ENCODE measurements around the gene NMD3. TPM values are rescaled to one million over a fixed set of nuclear protein-coding genes. Genes with fewer than 3 reads are reported as not detected.

Gene NMD3
- total RNA-seq, 3 donors from 2014 or later = 31.3 to 47.9 (median 36.5) TPM

GRCh38 chr3:161187046-161187445 is 34.1 kb upstream of the NMD3 start:
- no peak for DNase-seq
- no peak for ATAC-seq
- no peaks in the 10 kb centered on the region for H3K4me1 ChIP-seq (ENCODE audit: low read depth)
- H3K4me3 ChIP-seq = no peak overlapping the region
- intact Hi-C loops (cut with DNase I, micrococcal nuclease) = no loop called here
- no peak for TF ChIP-seq CTCF (IDR thresholded peaks at IDR 0.05)
- H3K9me3 ChIP-seq = no peaks in the 10 kb centered on the region
- no peaks in the 10 kb centered on the region for H3K36me3 ChIP-seq (ENCODE audit: low read depth)

- Histone ChIP-seq H3K36me3 (ENCODE audit: low read depth) (no peaks in the 10 kb centered on the region), H3K4me3 (no peak overlapping the region), H3K4me1 (ENCODE audit: low read depth) (no peaks in the 10 kb centered on the region), H3K9me3 (peaks cover 3% of the 10 kb centered on the region)
- intact Hi-C loops (cut with DNase I, micrococcal nuclease) = no loop called here
- no peak for DNase-seq
- no peak for TF ChIP-seq CTCF (IDR thresholded peaks at IDR 0.05)
- no peak for ATAC-seq
Observed at GRCh38 chr3:161197855-161198850, 23.0 kb upstream of the NMD3 start.

- TF ChIP-seq CTCF (IDR thresholded peaks at IDR 0.05) = no peak
- Histone ChIP-seq H3K4me1 (ENCODE audit: low read depth) (no peaks in the 10 kb centered on the region), H3K4me3 (no peak overlapping the region), H3K9me3 (peaks cover 3% of the 10 kb centered on the region), H3K36me3 (ENCODE audit: low read depth) (no peaks in the 10 kb centered on the region)
- intact Hi-C loops (cut with DNase I, micrococcal nuclease) = no loop called here
- DNase-seq (no peak), ATAC-seq (no peak)
Observed at GRCh38 chr3:161199926-161200325, 21.2 kb upstream of the NMD3 start.

GRCh38 chr3:161203485-161204098 is 17.5 kb upstream of the NMD3 start:
- Histone ChIP-seq H3K4me3 (no peak overlapping the region), H3K4me1 (ENCODE audit: low read depth) (no peaks in the 10 kb centered on the region), H3K9me3 (no peaks in the 10 kb centered on the region), H3K36me3 (ENCODE audit: low read depth) (no peaks in the 10 kb centered on the region)
- intact Hi-C loops (cut with DNase I, micrococcal nuclease) = no loop called here
- DNase-seq (no peak), ATAC-seq (no peak)
- TF ChIP-seq CTCF (IDR thresholded peaks at IDR 0.05) = no peak

GRCh38 chr3:161208931-161209330 is 12.2 kb upstream of the NMD3 start:
- intact Hi-C loops (cut with DNase I, micrococcal nuclease) = no loop called here
- ATAC-seq (no peak), DNase-seq (no peak)
- Histone ChIP-seq H3K36me3 (ENCODE audit: low read depth) (no peaks in the 10 kb centered on the region), H3K4me1 (ENCODE audit: low read depth) (no peaks in the 10 kb centered on the region), H3K4me3 (no peak overlapping the region), H3K9me3 (no peaks in the 10 kb centered on the region)
- no peak for TF ChIP-seq CTCF (IDR thresholded peaks at IDR 0.05)
